ENCODE measurements around the gene PLPP4.

PLPP4 gene

DNA sequence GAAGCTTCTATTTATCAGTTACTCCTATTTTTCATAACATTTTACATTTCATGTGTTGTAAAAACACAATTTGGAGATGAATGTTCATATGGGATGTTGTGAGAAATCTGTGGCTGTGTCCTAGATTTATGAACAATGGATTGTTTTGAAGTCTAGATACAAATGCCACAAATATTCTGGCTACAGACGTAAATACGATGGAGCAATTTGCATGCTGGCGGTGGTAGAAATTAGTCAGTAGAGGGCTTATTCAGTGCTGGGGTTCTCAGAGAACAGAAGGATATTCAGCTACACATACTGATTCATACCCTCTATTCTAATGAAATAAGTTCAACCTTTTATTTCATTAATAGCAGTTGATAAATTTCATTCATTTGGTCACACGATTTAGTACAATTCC, 48.8 kb downstream of the PLPP4 start:
- ChIA-PET POLR2A (interaction anchor here (1.3 kb wide), 1 partner anchor 46 kb away, joined by 3 read pairs; no protein-coding TSS in a partner anchor), CTCF (no interaction called here)
- H3K4me3 ChIP-seq (ENCODE audit: low read depth, low read length): no peak overlapping the region
- TF ChIP-seq, protein P1, sequence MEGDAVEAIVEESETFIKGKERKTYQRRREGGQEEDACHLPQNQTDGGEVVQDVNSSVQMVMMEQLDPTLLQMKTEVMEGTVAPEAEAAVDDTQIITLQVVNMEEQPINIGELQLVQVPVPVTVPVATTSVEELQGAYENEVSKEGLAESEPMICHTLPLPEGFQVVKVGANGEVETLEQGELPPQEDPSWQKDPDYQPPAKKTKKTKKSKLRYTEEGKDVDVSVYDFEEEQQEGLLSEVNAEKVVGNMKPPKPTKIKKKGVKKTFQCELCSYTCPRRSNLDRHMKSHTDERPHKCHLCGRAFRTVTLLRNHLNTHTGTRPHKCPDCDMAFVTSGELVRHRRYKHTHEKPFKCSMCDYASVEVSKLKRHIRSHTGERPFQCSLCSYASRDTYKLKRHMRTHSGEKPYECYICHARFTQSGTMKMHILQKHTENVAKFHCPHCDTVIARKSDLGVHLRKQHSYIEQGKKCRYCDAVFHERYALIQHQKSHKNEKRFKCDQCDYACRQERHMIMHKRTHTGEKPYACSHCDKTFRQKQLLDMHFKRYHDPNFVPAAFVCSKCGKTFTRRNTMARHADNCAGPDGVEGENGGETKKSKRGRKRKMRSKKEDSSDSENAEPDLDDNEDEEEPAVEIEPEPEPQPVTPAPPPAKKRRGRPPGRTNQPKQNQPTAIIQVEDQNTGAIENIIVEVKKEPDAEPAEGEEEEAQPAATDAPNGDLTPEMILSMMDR (IDR thresholded peaks at IDR 0.05; ENCODE audit: insufficient read depth, low read length, missing control alignments): no peak
- DNase-seq (ENCODE audit: low read depth, low spot score): no peak

DNA sequence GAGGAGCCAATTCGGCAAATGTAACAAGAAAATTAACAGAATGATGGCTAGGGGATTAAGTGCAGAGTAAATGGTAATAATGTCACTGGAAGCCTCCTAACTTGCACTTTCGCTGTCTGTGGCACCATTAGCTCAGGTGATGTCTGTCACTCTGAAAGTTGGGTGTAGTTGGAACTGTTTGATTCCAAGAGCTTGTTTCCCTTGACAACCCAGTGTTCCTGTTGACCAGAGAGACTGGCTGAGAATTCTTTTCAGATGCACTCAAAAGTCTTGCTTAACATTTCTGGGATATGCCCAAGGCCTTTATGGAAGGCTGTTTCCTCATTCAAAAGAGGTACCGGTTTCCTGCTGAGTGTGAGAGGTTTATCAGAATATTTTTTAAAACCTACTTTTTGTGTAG, 49.6 kb downstream of the PLPP4 start:
- H3K4me3 ChIP-seq (ENCODE audit: low read depth, low read length): no peak overlapping the region
- DNase-seq (ENCODE audit: low read depth, low spot score): no peak
- ChIA-PET CTCF (interaction anchor here (2.8 kb wide), 1 partner anchor 84 kb away, joined by 13 read pairs; no protein-coding TSS in a partner anchor), POLR2A (interaction anchor here (0.5 to 1.3 kb wide), 2 partner anchors 47 to 93 kb away, joined by 3 to 4 read pairs; no protein-coding TSS in a partner anchor)
- TF ChIP-seq, protein P1 (IDR thresholded peaks at IDR 0.05; ENCODE audit: insufficient read depth, low read length, missing control alignments): no peak

DNA sequence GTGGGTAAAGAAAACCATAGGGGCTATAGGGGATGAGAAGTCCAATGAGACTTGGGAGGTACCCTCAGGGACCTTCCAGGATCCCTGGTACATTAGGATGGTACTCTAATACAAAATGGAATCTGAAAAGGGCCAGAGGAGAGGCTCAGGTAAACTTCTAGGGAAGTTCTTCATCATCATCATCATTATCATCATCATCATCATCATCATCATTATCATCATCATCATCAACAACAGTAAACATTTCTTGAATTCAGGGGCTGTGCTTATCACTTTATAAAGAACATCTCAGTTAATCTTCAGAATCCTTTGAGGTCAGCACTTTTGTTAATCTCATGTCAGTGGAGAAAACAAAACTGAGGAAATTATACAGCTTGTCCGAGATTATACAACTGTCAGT, 50.1 kb downstream of the PLPP4 start:
- ChIA-PET POLR2A (interaction anchor here (0.5 kb wide), 1 partner anchor 94 kb away, joined by 4 read pairs; no protein-coding TSS in a partner anchor), CTCF (interaction anchor here (2.8 kb wide), 1 partner anchor 84 kb away, joined by 13 read pairs; no protein-coding TSS in a partner anchor)
- TF ChIP-seq, protein P1 (IDR thresholded peaks at IDR 0.05; ENCODE audit: insufficient read depth, low read length, missing control alignments): no peak
- no peak for DNase-seq (ENCODE audit: low read depth, low spot score)
- no peak overlapping the region for H3K4me3 ChIP-seq (ENCODE audit: low read depth, low read length)

GRCh38 chr10:120507651-120508050, 50.6 kb downstream of the PLPP4 start:
- no peak for DNase-seq (ENCODE audit: low read depth, low spot score)
- H3K4me3 ChIP-seq (ENCODE audit: low read depth, low read length): no peak overlapping the region
- ChIA-PET CTCF (interaction anchor here (1.6 to 2.8 kb wide), 2 partner anchors 26 to 85 kb away, joined by 3 to 13 read pairs; no protein-coding TSS in a partner anchor), POLR2A (no interaction called here)
- TF ChIP-seq, protein P1 (IDR thresholded peaks at IDR 0.05; ENCODE audit: insufficient read depth, low read length, missing control alignments): no peak

- TF ChIP-seq, protein P1 (IDR thresholded peaks at IDR 0.05; ENCODE audit: insufficient read depth, low read length, missing control alignments): no peak
- CTCF ChIA-PET: interaction anchor here (1.6 to 2.8 kb wide), 2 partner anchors 27 to 85 kb away, joined by 3 to 13 read pairs; no protein-coding TSS in a partner anchor
- POLR2A ChIA-PET: no interaction called here
- DNase-seq (ENCODE audit: low read depth, low spot score): peak; percentile 59
- H3K4me3 ChIP-seq (ENCODE audit: low read depth, low read length): no peak overlapping the region
These were observed 51.4 kb downstream of the PLPP4 start for GRCh38 chr10:120508393-120508792.

- POLR2A ChIA-PET: no interaction called here
- TF ChIP-seq, protein P1 (IDR thresholded peaks at IDR 0.05; ENCODE audit: insufficient read depth, low read length, missing control alignments): no peak
- CTCF ChIA-PET: interaction anchor here (1.3 to 2.8 kb wide), 3 partner anchors 27 to 287 kb away, joined by 3 to 13 read pairs (median 3); no protein-coding TSS in a partner anchor
- DNase-seq (ENCODE audit: low read depth, low spot score): no peak
- no peak overlapping the region for H3K4me3 ChIP-seq (ENCODE audit: low read depth, low read length)
These were observed 51.9 kb downstream of the PLPP4 start for GRCh38 chr10:120508966-120509365.

Measured in AG04449 (cell line).